GM06990 (cell line): ENCODE measurements around the gene ZBTB4.

Experiments used
- DNase-seq: peaks from one replicate; pipeline ENCODE4 v3.0.0-alpha.2; 2011; ENCODE audit not compliant: insufficient read length; ENCODE audit errors: extremely low read depth
- H3K27me3 ChIP-seq: replicated peaks from 2 replicates; pipeline ENCODE4 v1.6.0; 2011; ENCODE audit warnings: low read length; ENCODE audit not compliant: control insufficient read depth, insufficient read depth
- H3K36me3 ChIP-seq: 2 replicates; pipeline ENCODE4 v1.5.1; 2011; ENCODE audit warnings: low read length; ENCODE audit not compliant: control insufficient read depth, insufficient read depth
- H3K4me3 ChIP-seq: replicated peaks from 2 replicates; pipeline ENCODE4 v1.5.1; 2011; ENCODE audit warnings: low read depth, mild to moderate bottlenecking, control low read depth, low read length
- CTCF ChIP-seq: IDR thresholded peaks from 2 replicates; pipeline ENCODE4 v1.5.1; 2011; ENCODE audit warnings: low read length, control low read depth, mild to moderate bottlenecking, inconsistent platforms; ENCODE audit not compliant: insufficient read depth, poor library complexity, severe bottlenecking

ZBTB4 gene

GRCh38 chr17:7445619-7445968 lies 33.8 kb downstream of the ZBTB4 start:
- Histone ChIP-seq H3K4me3 (peak overlapping the region; percentile 27), H3K27me3 (no peaks in the 10 kb centered on the region), H3K36me3 (no peaks in the 10 kb centered on the region)
- TF ChIP-seq CTCF: no peak
- DNase-seq: no peak

- Histone ChIP-seq H3K4me3 (peak within 1 kb of the TSS; percentile 27), H3K27me3 (no peaks in the 10 kb centered on the region), H3K36me3 (no peaks in the 10 kb centered on the region)
- no peak for DNase-seq
- peak; percentile 11 for TF ChIP-seq CTCF
These were observed 34.5 kb downstream of the ZBTB4 start, which contains the start of gene CHRNB1 for GRCh38 chr17:7444682-7445618. CHRNB1 (plus strand) TSS chr17:7445061; CDS start chr17:7445128, 67 bp downstream.

GRCh38 chr17:7443499-7444485 lies 35.6 kb downstream of the ZBTB4 start:
- no peak for TF ChIP-seq CTCF
- Histone ChIP-seq H3K36me3 (no peaks in the 10 kb centered on the region), H3K27me3 (no peaks in the 10 kb centered on the region), H3K4me3 (no peak overlapping the region)
- DNase-seq: no peak

- H3K36me3 ChIP-seq: no peaks in the 10 kb centered on the region; the same call in 1 of the 2 replicates
- DNase-seq: no peak
- TF ChIP-seq CTCF: no peak
- H3K27me3 ChIP-seq: no peaks in the 10 kb centered on the region
- no peak overlapping the region for H3K4me3 ChIP-seq
These were observed 37.3 kb downstream of the ZBTB4 start for GRCh38 chr17:7442142-7442541.

GRCh38 chr17:7441266-7441665 lies 38.2 kb downstream of the ZBTB4 start:
- Histone ChIP-seq H3K27me3 (no peaks in the 10 kb centered on the region), H3K36me3 (no peaks in the 10 kb centered on the region; the same call in 1 of the 2 replicates), H3K4me3 (no peak overlapping the region)
- TF ChIP-seq CTCF: no peak
- no peak for DNase-seq
